ENCODE measurements around the gene KCNK2.

DNA sequence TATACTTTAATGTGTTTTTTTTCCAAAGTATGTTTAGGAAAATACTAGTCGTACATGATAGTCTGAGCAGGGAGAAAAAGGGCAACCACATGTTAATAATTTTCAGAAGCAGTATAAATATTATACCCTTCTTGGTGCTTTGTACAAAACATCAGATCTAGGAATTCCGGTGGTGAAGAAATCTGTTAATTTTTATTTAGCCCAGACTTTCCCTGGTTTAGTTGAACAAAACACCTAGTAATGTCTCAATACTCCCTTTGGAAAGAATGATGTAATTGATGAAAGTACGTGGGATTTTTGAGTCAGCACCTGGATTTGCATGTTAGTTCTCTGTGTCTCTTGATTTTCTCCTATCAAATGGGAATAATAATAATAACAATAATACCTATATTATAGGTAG, 38.4 kb upstream of the KCNK2 start:
- TF ChIP-seq EZH2 (IDR thresholded peaks at IDR 0.05; ENCODE audit: insufficient read depth, poor library complexity, severe bottlenecking) (no peak), EZH2phosphoT487 (IDR thresholded peaks at IDR 0.05; ENCODE audit: insufficient read depth, low read depth) (no peak)

All from GM23248 (cell line).